HUDEP-2 (cell line): ENCODE measurements around the gene RPL27A.
A peak's percentile ranks its signal among the peaks of the same experiment; 100 is the strongest.

Experiments
- DNase-seq, 76 experiments: peaks; one replicate each; lab custom pipeline; 2025; ENCODE audit not compliant: unreplicated experiment in 76 of 76; lab: John Stamatoyannopoulos, UW

RPL27A gene

GRCh38 chr11:8672346-8672745 lies 10.2 kb upstream of the RPL27A start:
- no peak for DNase-seq

- DNase-seq: no peak
Observed at GRCh38 chr11:8674859-8675258, 7.7 kb upstream of the RPL27A start.

GRCh38 chr11:8676458-8676857 lies 6.1 kb upstream of the RPL27A start:
- DNase-seq: no peak

GRCh38 chr11:8679006-8679405 lies 3.6 kb upstream of the RPL27A start:
- no peak for DNase-seq

- DNase-seq: peak in 10 of 76 experiments; percentile 17 to 76 (median 44)
Observed at GRCh38 chr11:8681837-8682302, 722 bp upstream of the RPL27A start.

- peak in 3 of 76 experiments; percentile 8 to 57 (median 32) for DNase-seq
Observed at GRCh38 chr11:8683115-8683807, 669 bp downstream of the RPL27A start.

- no peak for DNase-seq
Observed at GRCh38 chr11:8684600-8685290, 2.2 kb downstream of the RPL27A start.

GRCh38 chr11:8685306-8685705 lies 2.7 kb downstream of the RPL27A start:
- DNase-seq: no peak

- DNase-seq: no peak
Observed at GRCh38 chr11:8685820-8686219, 3.2 kb downstream of the RPL27A start.

GRCh38 chr11:8686325-8686724 lies 3.7 kb downstream of the RPL27A start:
- no peak for DNase-seq

- DNase-seq: peak; percentile 18 to 97 (median 93)
Observed at GRCh38 chr11:8688414-8689362, 6.1 kb downstream of the RPL27A start.

- peak in 1 of 76 experiments; percentile 7 for DNase-seq
Observed at GRCh38 chr11:8689726-8690255, 7.2 kb downstream of the RPL27A start.

GRCh38 chr11:8690374-8691342 lies 8.1 kb downstream of the RPL27A start:
- DNase-seq: no peak

- DNase-seq: no peak
Observed at GRCh38 chr11:8691601-8692000, 9.0 kb downstream of the RPL27A start.

- no peak for DNase-seq
Observed at GRCh38 chr11:8692417-8692816, 9.8 kb downstream of the RPL27A start.

GRCh38 chr11:8693010-8693551 lies 10.5 kb downstream of the RPL27A start:
- no peak for DNase-seq

GRCh38 chr11:8693555-8693954 lies 11.0 kb downstream of the RPL27A start:
- DNase-seq: no peak

GRCh38 chr11:8694137-8694536 lies 11.5 kb downstream of the RPL27A start:
- DNase-seq: no peak

- no peak for DNase-seq
Observed at GRCh38 chr11:8697054-8697453, 14.5 kb downstream of the RPL27A start.
